ENCODE results near the gene CDK17.

The CDK17 gene

DNA sequence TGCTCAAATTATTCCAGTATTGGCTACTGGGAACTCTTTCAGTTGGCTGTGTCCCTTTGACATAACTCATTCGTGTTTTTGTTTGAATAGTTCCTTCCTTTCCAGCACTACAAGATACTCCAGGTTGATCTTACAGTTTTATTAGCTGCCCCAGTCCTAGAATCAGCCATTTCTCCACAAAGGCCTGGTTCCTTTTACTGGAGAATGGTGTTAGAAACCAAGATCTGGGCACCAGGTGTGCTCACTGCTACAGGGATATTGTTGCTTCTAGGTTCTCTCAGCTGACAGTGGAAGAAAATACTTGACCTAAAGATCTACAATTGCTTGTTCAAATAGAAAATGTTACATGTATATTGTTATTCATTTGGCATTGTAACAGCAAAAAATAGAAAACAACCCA, 21.9 kb downstream of the CDK17 start:
- Histone ChIP-seq H3K4me3 (ENCODE audit: low read length) (no peak overlapping the region), H3K36me3 (ENCODE audit: control insufficient read depth, insufficient read depth, low read length) (no peaks in the 10 kb centered on the region), H3K9ac (ENCODE audit: low read length) (no peak overlapping the region), H3K4me1 (ENCODE audit: control insufficient read depth, insufficient read depth, low read length) (peaks cover 29% of the 10 kb centered on the region), H3K27me3 (ENCODE audit: control insufficient read depth, insufficient read depth, low read length) (no peaks in the 10 kb centered on the region), H3K9me3 (ENCODE audit: control insufficient read depth, low read length) (no peaks in the 10 kb centered on the region)

DNA sequence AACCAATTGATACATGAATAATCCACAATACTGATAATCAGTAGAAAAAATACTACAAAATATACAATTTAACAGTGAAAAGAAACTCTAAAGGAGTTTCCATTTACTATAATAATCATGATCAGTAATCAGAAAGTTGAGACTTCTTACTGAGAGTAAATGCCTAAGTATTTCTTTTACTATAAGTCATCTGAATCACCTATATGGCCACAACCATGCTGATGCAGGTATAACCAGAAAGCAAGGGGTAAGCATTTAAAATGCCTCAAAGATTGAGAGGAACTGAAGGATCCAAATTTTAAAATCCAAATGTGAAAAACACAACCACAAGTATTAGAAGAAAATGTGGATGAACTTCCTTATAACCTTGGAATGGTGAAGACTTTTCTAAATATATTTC, 23.4 kb downstream of the CDK17 start:
- no peak overlapping the region for H3K9ac ChIP-seq (ENCODE audit: low read length)
- no peaks in the 10 kb centered on the region for H3K27me3 ChIP-seq (ENCODE audit: control insufficient read depth, insufficient read depth, low read length)
- no peaks in the 10 kb centered on the region for H3K36me3 ChIP-seq (ENCODE audit: control insufficient read depth, insufficient read depth, low read length)
- H3K4me3 ChIP-seq (ENCODE audit: low read length), result no peak overlapping the region
- H3K9me3 ChIP-seq (ENCODE audit: control insufficient read depth, low read length), result no peaks in the 10 kb centered on the region
- peaks cover 29% of the 10 kb centered on the region for H3K4me1 ChIP-seq (ENCODE audit: control insufficient read depth, insufficient read depth, low read length)

DNA sequence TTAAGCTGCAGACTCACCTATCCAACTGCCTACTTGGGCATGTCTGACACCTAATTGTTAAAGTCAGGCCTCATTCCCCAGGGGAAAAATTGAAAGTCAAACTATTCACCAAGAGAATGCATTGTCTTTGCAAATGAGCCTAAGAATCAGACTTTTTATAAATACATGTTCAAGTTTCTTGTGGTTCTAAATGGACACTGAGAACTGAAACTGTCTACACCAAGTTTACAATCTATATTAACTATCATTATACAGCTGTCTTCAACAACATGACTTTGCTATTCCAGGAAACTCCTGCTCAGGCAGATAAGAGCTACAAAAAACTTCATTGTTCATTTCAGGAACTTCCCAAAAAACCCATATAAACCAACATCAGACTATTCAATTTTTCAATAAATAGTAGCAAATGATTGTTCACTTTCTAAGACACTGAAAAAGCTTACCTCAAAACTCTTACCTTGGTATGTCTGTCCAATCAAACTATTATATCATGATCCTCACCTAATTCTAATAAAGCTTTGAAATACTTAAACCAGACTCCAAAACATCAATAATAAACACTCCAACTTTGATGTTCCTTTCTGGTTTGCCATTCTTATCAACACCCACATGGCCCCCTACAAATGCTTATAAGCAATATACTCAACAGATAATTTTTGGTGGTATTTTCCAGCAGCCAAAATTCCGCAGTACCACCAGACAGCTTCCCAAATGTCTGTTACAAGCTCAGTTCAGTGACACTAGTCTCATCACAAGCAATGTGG, 24.2 kb downstream of the CDK17 start:
- H3K9ac ChIP-seq (ENCODE audit: low read length), result no peak overlapping the region
- no peaks in the 10 kb centered on the region for H3K27me3 ChIP-seq (ENCODE audit: control insufficient read depth, insufficient read depth, low read length)
- no peaks in the 10 kb centered on the region for H3K9me3 ChIP-seq (ENCODE audit: control insufficient read depth, low read length)
- H3K36me3 ChIP-seq (ENCODE audit: control insufficient read depth, insufficient read depth, low read length), result no peaks in the 10 kb centered on the region
- H3K4me1 ChIP-seq (ENCODE audit: control insufficient read depth, insufficient read depth, low read length), result peaks cover 29% of the 10 kb centered on the region
- no peak overlapping the region for H3K4me3 ChIP-seq (ENCODE audit: low read length)

DNA sequence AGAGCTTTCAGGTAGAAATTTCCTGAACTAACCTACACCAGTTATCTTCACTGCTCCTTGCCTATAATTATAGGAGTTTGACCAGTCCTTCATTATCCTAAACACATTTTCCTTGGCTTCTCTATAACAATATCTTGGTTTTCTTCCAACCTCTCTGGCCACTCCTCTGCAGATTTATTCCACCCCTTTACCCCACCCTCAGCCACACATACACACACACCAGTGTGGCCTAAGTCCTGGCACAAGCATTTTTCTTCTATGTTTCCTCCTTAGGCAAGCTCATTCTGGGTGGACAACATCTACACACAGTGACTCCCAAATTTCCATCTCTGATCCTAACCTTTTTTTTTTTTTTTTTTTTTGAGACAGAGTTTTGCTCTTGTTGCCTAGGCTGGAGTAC, 25.1 kb downstream of the CDK17 start:
- Histone ChIP-seq H3K4me1 (ENCODE audit: control insufficient read depth, insufficient read depth, low read length) (peaks cover 29% of the 10 kb centered on the region), H3K9me3 (ENCODE audit: control insufficient read depth, low read length) (no peaks in the 10 kb centered on the region), H3K36me3 (ENCODE audit: control insufficient read depth, insufficient read depth, low read length) (no peaks in the 10 kb centered on the region), H3K27me3 (ENCODE audit: control insufficient read depth, insufficient read depth, low read length) (no peaks in the 10 kb centered on the region), H3K9ac (ENCODE audit: low read length) (no peak overlapping the region), H3K4me3 (ENCODE audit: low read length) (no peak overlapping the region)

DNA sequence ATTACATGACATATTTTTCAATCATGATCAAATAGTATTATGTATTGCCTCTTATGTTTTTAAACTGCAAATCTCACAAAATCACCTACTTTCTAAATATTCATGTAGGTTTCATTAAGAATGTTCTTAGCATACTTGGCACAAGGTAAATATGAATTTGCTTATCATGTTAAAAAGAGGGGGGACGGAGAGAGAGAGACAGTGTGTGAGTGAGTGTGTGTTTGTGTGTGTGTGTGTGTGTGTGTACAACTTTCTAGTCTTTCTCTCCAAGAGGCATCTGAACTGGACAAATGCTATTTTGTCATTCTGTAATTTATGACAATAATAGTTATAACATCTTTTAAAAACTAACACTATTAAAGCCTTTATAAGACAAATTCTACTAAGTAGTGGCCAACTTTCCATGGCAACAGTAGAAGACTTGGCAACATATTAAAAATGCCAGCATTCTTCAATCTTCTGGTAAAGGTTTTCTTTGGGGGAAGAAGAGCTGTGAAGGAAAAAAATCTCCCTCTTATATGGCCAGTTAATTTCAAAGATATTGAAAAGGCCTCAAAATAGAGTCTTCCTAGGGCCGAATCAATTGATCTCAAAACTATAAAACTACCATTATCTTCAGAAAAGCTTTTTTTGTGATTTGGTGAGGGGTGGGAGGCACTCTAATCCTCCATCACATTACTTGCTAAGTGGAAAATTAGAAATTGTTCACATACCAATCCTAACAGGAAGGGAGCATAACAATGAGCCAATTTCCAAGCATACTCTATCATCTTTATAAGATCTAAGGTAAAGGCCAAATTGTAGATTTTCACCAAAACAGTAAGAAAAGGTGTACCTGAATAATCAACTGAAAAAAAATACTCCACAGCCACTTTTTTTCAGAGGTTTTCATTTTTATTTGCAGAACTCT, 28.2 kb downstream of the CDK17 start:
- no peaks in the 10 kb centered on the region for H3K36me3 ChIP-seq (ENCODE audit: control insufficient read depth, insufficient read depth, low read length)
- no peak overlapping the region for H3K4me3 ChIP-seq (ENCODE audit: low read length)
- H3K27me3 ChIP-seq (ENCODE audit: control insufficient read depth, insufficient read depth, low read length), result no peaks in the 10 kb centered on the region
- H3K4me1 ChIP-seq (ENCODE audit: control insufficient read depth, insufficient read depth, low read length), result peaks cover 33% of the 10 kb centered on the region
- H3K9me3 ChIP-seq (ENCODE audit: control insufficient read depth, low read length), result no peaks in the 10 kb centered on the region
- no peak overlapping the region for H3K9ac ChIP-seq (ENCODE audit: low read length)

DNA sequence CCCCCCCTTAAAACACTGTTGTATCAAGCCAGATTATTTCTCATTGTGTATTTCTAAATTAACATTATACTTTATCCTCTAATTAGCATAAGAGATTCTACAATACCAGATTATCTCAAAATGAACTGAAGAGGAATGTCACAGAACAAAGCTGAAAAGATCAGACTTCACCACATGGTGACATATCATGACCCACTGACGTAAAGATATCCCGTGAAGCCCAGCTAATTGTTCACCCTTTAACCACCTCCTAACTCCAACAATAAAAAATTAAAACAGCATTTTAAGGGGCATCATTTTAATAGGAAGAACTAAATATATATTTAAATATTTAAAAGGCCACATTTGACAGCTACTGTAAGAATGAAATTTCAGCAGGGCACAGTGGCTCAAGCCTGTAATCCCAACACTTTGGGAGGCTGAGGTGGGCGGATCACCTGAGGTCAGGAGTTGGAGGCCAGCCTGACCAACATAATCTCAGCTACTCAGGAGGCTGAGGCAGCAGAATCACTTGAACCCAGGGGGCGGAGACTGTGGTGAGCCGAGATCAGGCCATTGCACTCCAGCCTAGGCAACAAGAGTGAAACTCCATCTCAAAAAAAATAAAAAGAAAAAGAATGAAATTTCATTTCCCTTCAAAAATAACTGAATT, 29.0 kb downstream of the CDK17 start:
- Histone ChIP-seq H3K9ac (ENCODE audit: low read length) (no peak overlapping the region), H3K9me3 (ENCODE audit: control insufficient read depth, low read length) (no peaks in the 10 kb centered on the region), H3K4me1 (ENCODE audit: control insufficient read depth, insufficient read depth, low read length) (peaks cover 26% of the 10 kb centered on the region), H3K27me3 (ENCODE audit: control insufficient read depth, insufficient read depth, low read length) (no peaks in the 10 kb centered on the region), H3K4me3 (ENCODE audit: low read length) (no peak overlapping the region), H3K36me3 (ENCODE audit: control insufficient read depth, insufficient read depth, low read length) (no peaks in the 10 kb centered on the region)

DNA sequence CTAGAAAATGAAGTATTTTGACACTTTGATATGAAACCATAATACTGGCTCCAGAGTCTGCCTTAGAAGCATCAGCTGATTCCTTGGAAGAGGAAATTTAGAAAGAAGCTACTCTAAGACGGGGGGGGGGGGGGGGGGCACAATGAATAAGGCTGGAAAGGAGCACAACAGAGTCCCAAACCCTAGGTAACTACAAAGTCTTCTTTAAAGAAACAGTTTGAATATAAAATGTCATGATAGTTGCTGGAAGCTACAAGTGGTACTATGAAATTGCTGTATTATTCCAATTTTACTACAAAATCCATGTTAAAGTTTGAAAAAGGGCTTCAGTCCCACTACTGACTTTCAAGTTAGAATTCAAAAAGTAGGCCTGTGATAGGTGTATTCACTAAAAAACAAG, 31.6 kb downstream of the CDK17 start:
- no peaks in the 10 kb centered on the region for H3K27me3 ChIP-seq (ENCODE audit: control insufficient read depth, insufficient read depth, low read length)
- H3K36me3 ChIP-seq (ENCODE audit: control insufficient read depth, insufficient read depth, low read length), result no peaks in the 10 kb centered on the region
- H3K4me3 ChIP-seq (ENCODE audit: low read length), result no peak overlapping the region
- no peaks in the 10 kb centered on the region for H3K9me3 ChIP-seq (ENCODE audit: control insufficient read depth, low read length)
- H3K9ac ChIP-seq (ENCODE audit: low read length), result no peak overlapping the region
- peaks cover 5% of the 10 kb centered on the region for H3K4me1 ChIP-seq (ENCODE audit: control insufficient read depth, insufficient read depth, low read length)

DNA sequence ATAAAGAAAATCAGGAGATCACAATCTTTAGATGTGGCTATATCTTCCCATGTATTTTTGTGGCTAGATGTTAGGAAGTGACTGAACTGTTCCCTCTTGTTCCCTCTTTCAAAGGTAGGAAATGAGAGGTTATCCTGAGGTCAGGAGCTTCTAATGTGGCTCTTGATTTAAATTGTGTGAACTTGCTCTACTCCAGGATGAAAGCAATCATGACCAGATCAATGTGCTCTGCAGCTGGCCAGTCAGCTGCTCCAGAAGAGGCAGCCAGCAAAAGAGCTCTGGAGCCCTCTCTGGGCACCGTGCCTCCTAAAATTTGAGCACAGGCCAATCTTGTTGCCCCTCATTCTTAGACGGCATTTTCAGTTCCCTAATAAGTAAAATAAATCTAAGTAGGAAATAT, 32.0 kb downstream of the CDK17 start:
- H3K4me1 ChIP-seq (ENCODE audit: control insufficient read depth, insufficient read depth, low read length), result peaks cover 5% of the 10 kb centered on the region
- no peaks in the 10 kb centered on the region for H3K27me3 ChIP-seq (ENCODE audit: control insufficient read depth, insufficient read depth, low read length)
- H3K9ac ChIP-seq (ENCODE audit: low read length), result no peak overlapping the region
- H3K9me3 ChIP-seq (ENCODE audit: control insufficient read depth, low read length), result no peaks in the 10 kb centered on the region
- no peak overlapping the region for H3K4me3 ChIP-seq (ENCODE audit: low read length)
- H3K36me3 ChIP-seq (ENCODE audit: control insufficient read depth, insufficient read depth, low read length), result no peaks in the 10 kb centered on the region

DNA sequence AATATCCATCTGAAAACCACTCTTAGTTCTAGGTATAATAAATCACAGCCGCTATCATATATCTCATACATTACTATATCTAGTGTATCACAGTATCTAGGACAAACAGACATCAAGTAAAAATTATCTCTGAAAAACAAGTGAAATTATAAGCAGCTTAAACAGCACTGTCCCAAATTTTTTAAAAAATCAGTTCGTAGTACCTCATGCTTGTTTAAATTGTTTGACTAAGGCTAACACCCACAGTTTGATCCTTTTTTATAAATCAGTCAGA, 33.9 kb downstream of the CDK17 start:
- Histone ChIP-seq H3K4me1 (ENCODE audit: control insufficient read depth, insufficient read depth, low read length) (peaks cover 5% of the 10 kb centered on the region), H3K9me3 (ENCODE audit: control insufficient read depth, low read length) (no peaks in the 10 kb centered on the region), H3K27me3 (ENCODE audit: control insufficient read depth, insufficient read depth, low read length) (no peaks in the 10 kb centered on the region), H3K36me3 (ENCODE audit: control insufficient read depth, insufficient read depth, low read length) (no peaks in the 10 kb centered on the region), H3K9ac (ENCODE audit: low read length) (no peak overlapping the region), H3K4me3 (ENCODE audit: low read length) (no peak overlapping the region)

DNA sequence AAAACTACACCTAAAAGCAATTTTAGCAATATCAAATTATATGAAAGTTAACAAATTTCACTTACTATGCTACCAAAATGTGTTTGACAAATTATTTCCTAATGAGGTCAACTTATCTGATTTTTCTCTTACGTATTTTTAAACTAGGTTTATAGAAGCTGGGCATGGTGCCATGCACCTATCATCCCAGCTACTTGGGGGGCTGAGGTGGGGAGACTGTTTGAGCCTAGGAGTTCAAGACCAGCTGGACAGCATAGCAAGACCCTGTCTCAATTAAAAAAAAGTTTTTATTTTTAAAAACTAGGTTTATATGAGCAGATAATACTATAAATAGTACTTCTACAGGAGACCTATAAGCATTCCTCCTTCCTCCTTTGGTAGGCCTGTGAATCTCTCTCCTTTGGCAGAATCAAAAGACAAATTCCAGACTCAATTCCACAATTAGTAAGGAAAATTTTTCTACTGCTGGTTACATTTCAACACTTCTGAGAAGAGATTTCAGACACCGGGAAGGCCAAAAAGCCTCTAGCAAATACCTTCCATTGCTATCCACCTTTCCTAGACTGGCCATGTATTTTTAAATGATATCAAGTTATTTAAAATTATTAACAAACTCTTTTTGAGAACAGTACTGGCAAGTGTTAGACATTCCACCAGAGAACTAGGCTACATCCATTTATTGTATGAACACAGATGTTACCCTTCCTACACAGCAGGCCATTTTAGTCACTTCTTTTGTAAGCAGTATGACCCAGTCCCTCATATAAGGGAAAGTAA, 34.4 kb downstream of the CDK17 start:
- H3K9me3 ChIP-seq (ENCODE audit: control insufficient read depth, low read length), result no peaks in the 10 kb centered on the region
- H3K27me3 ChIP-seq (ENCODE audit: control insufficient read depth, insufficient read depth, low read length), result no peaks in the 10 kb centered on the region
- no peaks in the 10 kb centered on the region for H3K36me3 ChIP-seq (ENCODE audit: control insufficient read depth, insufficient read depth, low read length)
- H3K9ac ChIP-seq (ENCODE audit: low read length), result no peak overlapping the region
- peaks cover 5% of the 10 kb centered on the region for H3K4me1 ChIP-seq (ENCODE audit: control insufficient read depth, insufficient read depth, low read length)
- no peak overlapping the region for H3K4me3 ChIP-seq (ENCODE audit: low read length)

DNA sequence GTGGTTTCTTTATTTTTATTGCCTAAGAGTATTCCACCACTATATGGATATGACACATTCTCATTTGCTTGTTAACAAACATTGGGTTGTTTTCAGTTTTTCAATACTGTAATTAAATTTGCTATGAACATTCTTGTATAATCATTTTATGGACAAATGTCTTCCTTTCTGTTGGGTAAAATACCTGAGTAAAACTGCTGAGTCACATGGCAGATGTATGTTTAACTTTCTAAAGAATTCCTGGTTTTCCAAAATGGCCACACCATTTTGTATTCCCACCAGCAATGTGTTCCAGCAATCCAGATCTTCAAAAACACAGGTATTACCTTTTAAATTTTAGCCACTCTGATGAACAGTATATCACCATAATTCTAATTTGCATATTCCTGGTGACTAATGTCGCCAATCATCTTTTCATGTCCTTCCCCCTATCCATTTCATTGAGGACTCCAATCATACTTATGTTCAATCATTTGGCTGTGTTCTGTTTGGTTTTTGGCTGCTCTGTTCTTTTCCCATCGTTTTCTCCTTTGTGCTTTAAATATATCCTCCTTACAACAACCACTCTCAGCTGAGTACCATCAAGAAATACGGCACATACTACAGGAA, 36.0 kb downstream of the CDK17 start:
- Histone ChIP-seq H3K9me3 (ENCODE audit: control insufficient read depth, low read length) (no peaks in the 10 kb centered on the region), H3K4me3 (ENCODE audit: low read length) (no peak overlapping the region), H3K4me1 (ENCODE audit: control insufficient read depth, insufficient read depth, low read length) (peaks cover 5% of the 10 kb centered on the region), H3K9ac (ENCODE audit: low read length) (no peak overlapping the region), H3K27me3 (ENCODE audit: control insufficient read depth, insufficient read depth, low read length) (no peaks in the 10 kb centered on the region), H3K36me3 (ENCODE audit: control insufficient read depth, insufficient read depth, low read length) (no peaks in the 10 kb centered on the region)
